GM12875 (cell line): ENCODE results near the gene PRG2.
"Not testable (repeated sequence)": the region's sequence is repeated elsewhere in the genome, so short reads cannot be mapped to it uniquely, and the experiment has no call there.

Experiments used
- H3K4me3 ChIP-seq: one replicate; pipeline ENCODE4 v1.5.1; 2011; ENCODE audit warnings: low read depth, low read length, control low read depth
- TF ChIP-seq, protein P1 (sequence below): IDR thresholded peaks from 2 replicates; pipeline ENCODE4 v1.5.1; 2011; ENCODE audit warnings: low read depth, mild to moderate bottlenecking, control low read depth, inconsistent platforms, low read length, moderate library complexity, borderline replicate concordance; ENCODE audit not compliant: insufficient read depth

Gene PRG2

DNA sequence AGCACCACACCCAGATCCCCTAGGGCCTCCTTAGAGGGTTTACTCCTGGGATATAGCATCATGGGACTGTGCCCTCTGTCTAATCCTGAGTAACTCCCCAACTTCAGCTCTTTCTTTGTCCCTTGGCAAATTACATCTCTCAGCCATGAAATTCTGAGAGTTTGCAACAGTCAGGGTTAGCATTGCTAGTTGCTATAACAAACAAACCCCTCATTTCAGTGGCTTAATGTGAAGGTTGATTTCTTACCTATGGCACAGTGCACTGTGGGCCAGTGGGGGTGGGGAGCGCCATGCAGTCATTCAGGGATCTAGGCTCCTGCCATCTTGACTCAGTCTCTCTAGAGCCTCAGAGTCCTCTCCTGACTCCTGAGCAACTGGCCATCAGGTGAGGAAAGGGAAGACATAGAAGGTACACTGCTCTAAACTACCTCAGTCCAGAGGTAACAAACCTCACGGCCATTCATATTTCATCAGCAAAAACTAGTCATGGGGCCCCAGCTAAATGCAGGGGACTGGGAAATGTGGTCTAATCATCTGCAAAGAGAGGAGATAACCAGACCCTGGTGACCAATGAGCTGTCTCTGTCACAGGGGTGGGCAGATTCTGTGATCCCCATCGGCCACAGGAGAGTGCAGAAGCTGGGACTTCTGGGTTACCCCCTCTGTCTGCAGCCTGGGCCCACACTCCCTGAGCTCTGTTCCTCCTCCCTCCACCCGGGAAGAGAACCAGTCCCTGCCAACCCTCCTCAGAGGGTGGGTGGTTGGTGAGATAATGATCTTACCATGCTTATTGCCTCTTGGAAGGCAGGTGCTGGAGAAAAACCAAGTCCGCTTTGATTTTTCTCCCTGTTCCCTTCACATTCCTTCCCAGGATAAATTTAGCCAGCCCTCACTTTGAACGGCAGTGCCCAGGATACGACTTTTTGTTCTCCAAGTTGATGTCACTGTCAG is 27.0 kb downstream of the PRG2 start:
- no peak overlapping the region for H3K4me3 ChIP-seq
- TF ChIP-seq, protein P1, sequence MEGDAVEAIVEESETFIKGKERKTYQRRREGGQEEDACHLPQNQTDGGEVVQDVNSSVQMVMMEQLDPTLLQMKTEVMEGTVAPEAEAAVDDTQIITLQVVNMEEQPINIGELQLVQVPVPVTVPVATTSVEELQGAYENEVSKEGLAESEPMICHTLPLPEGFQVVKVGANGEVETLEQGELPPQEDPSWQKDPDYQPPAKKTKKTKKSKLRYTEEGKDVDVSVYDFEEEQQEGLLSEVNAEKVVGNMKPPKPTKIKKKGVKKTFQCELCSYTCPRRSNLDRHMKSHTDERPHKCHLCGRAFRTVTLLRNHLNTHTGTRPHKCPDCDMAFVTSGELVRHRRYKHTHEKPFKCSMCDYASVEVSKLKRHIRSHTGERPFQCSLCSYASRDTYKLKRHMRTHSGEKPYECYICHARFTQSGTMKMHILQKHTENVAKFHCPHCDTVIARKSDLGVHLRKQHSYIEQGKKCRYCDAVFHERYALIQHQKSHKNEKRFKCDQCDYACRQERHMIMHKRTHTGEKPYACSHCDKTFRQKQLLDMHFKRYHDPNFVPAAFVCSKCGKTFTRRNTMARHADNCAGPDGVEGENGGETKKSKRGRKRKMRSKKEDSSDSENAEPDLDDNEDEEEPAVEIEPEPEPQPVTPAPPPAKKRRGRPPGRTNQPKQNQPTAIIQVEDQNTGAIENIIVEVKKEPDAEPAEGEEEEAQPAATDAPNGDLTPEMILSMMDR = no peak

- TF ChIP-seq, protein P1 = no peak
- no peak overlapping the region for H3K4me3 ChIP-seq
Measured at GRCh38 chr11:57361926-57362325, 28.5 kb downstream of the PRG2 start.

DNA sequence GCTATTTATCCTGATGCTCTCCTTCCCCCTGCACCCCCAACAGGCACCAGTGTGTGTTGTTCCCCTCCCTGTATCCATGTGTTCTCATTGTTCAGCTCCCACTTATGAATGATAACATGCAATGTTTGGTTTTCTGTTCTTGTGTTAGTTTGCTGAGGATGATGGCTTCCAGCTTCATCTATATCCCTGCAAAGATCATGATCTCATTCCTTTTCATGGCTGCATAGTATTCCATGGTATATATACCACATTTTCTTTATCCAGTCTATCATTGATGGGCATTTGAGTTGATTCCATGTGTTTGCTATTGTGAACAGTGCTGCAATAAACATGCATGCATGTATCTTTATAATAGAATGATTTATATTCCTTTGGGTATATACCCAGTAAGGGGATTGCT is 29.0 kb downstream of the PRG2 start:
- not testable (repeated sequence) for H3K4me3 ChIP-seq

DNA sequence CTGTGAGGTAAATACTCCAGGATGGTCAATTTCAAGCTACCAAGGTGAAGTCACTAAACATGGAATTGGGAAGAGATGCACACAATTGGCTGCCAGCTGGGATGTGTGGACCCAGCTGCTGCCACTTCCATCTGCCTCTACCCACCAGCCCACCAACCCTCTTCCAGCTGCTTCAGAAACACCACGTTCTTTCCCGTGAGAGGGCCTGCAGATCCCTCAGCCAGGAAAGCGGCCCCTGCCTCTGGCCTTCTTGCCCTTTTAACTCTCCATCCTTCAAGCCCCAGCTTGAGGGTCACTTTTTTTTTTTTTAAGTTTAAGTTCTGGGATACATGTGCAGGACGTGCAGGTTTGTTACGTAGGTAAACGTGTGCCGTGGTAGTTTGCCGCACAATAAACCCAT is 29.5 kb downstream of the PRG2 start:
- TF ChIP-seq, protein P1 = no peak
- H3K4me3 ChIP-seq = no peak overlapping the region

- TF ChIP-seq, protein P1 = no peak
- H3K4me3 ChIP-seq = no peak overlapping the region
Measured at GRCh38 chr11:57359896-57360690, 30.4 kb downstream of the PRG2 start.

DNA sequence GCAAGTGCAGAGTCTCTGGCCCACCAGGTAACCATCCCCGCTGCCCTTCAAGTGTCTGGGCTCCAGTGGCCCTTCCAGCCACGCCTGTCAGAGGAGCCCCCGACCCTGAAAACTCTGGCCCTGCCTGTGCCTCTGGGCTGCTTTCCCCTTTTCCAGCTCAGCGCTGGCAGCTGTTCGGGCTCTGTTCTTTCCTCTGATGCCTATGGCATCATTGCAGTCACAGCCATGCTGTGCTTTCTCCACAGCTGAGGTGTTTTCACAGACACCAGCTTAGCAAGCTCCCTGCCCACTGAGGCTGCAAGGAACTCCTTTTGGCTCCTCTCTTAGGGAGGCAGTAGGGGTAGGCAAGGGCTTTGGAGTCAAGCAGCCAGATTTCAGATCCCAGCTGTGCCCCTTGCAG is 31.1 kb downstream of the PRG2 start:
- TF ChIP-seq, protein P1 = no peak
- H3K4me3 ChIP-seq = no peak overlapping the region

DNA sequence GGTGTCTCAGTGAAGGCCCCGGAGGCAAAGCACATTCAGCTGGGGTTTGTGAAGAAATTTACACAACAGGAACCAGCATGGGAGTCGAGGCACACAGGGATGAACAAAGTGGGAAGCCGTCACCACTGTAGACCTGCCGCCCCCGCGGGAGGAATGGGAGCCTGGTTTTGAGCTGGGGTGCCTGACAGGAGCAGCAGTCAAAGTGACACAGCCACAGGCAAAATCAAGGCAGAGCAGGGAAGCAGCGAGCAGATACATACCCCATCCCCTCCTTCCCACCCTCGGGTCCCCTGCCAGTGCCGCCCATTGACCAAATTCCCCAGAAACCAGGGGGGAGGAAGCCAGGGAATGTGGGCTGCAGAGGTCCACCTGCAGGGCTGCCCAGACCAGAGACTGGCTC is 31.5 kb downstream of the PRG2 start:
- TF ChIP-seq, protein P1 = no peak
- H3K4me3 ChIP-seq = no peak overlapping the region
